ENCODE results near the gene LAMA5. TPM values are rescaled to one million over a fixed set of nuclear protein-coding genes. Genes with fewer than 3 reads are reported as not detected.
A peak's percentile ranks its signal among the peaks of the same experiment; 100 is the strongest.

LAMA5 gene
- total RNA-seq, 1 donor from 2014 or later: 35.0 TPM

GRCh38 chr20:62381842-62382241, 14.7 kb upstream of the LAMA5 start:
- H3K9me3 Mint-ChIP-seq: peaks cover 5% of the 10 kb centered on the region
- TF ChIP-seq, protein P1, sequence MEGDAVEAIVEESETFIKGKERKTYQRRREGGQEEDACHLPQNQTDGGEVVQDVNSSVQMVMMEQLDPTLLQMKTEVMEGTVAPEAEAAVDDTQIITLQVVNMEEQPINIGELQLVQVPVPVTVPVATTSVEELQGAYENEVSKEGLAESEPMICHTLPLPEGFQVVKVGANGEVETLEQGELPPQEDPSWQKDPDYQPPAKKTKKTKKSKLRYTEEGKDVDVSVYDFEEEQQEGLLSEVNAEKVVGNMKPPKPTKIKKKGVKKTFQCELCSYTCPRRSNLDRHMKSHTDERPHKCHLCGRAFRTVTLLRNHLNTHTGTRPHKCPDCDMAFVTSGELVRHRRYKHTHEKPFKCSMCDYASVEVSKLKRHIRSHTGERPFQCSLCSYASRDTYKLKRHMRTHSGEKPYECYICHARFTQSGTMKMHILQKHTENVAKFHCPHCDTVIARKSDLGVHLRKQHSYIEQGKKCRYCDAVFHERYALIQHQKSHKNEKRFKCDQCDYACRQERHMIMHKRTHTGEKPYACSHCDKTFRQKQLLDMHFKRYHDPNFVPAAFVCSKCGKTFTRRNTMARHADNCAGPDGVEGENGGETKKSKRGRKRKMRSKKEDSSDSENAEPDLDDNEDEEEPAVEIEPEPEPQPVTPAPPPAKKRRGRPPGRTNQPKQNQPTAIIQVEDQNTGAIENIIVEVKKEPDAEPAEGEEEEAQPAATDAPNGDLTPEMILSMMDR (conservative IDR thresholded peaks at IDR 0.05): no peak
- H3K4me1 Mint-ChIP-seq: peaks cover 26% of the 10 kb centered on the region
- DNase-seq (ENCODE audit: low read depth, low spot score): no peak
- peak overlapping the region; percentile 22 for H3K4me3 Mint-ChIP-seq
- peaks cover 12% of the 10 kb centered on the region for H3K36me3 Mint-ChIP-seq (ENCODE audit: low read depth)
- H3K27ac Mint-ChIP-seq (ENCODE audit: unreplicated experiment): no peak overlapping the region
- H3K27me3 Mint-ChIP-seq (ENCODE audit: low read depth): no peaks in the 10 kb centered on the region

DNA sequence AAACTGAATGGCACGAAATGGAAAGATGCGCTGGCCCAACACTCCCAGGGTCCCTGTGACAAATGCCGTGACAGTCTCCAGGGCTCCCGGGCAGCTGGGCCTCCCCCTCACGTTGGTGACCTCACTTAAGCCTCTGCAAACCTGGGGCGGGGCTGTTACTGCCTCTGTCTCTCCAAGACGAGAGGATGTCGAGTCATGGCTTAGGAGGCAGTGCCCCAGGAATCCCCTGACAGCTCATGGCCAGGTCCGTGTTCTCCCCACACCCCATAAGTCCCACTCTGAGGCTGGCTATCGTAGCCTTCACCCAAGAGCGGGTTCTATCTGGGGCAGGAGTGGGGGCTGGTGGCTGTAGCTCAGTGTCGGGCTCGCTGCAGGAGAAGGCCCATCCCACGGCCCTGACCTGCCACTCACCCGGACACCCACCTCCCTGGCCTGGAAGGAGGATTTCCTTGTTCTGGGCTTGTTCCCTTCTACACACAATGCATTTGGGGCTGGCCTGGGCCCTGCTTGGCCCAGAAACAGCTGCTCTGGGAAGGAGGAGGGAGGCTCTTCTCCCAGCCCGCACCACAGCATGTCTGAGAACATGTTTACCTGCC, 14.2 kb upstream of the LAMA5 start:
- peaks cover 12% of the 10 kb centered on the region for H3K36me3 Mint-ChIP-seq (ENCODE audit: low read depth)
- TF ChIP-seq, protein P1 (conservative IDR thresholded peaks at IDR 0.05): no peak
- H3K27me3 Mint-ChIP-seq (ENCODE audit: low read depth): no peaks in the 10 kb centered on the region
- DNase-seq (ENCODE audit: low read depth, low spot score): no peak
- peaks cover 26% of the 10 kb centered on the region for H3K4me1 Mint-ChIP-seq
- peaks cover 5% of the 10 kb centered on the region for H3K9me3 Mint-ChIP-seq
- no peak overlapping the region for H3K4me3 Mint-ChIP-seq
- H3K27ac Mint-ChIP-seq (ENCODE audit: unreplicated experiment): no peak overlapping the region

DNA sequence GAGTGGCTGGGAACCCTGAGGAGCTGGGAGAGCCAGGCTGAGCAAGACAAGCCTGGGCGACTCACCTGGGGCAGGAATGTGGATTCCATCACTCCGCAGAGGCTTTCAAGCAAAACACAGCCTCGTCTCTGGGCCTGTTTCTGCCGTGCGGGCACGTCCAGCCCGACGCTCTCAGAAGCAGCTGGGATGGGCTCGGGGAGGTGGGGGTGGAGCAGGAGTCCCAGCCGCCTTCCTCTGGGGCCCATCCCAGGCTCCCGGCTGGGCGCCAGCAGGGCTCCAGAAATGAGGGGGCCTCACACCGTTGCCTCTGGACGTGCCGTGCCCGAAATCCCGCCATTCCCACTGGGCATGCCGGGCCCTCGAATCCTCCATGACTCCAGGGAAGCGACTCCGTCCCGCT, 11.1 kb upstream of the LAMA5 start:
- Mint-ChIP-seq H3K36me3 (ENCODE audit: low read depth) (peaks cover 12% of the 10 kb centered on the region), H3K27ac (ENCODE audit: unreplicated experiment) (no peak overlapping the region), H3K9me3 (peaks cover 5% of the 10 kb centered on the region), H3K4me3 (no peak overlapping the region), H3K27me3 (ENCODE audit: low read depth) (no peaks in the 10 kb centered on the region), H3K4me1 (peaks cover 12% of the 10 kb centered on the region)
- TF ChIP-seq, protein P1 (conservative IDR thresholded peaks at IDR 0.05): no peak
- no peak for DNase-seq (ENCODE audit: low read depth, low spot score)

DNA sequence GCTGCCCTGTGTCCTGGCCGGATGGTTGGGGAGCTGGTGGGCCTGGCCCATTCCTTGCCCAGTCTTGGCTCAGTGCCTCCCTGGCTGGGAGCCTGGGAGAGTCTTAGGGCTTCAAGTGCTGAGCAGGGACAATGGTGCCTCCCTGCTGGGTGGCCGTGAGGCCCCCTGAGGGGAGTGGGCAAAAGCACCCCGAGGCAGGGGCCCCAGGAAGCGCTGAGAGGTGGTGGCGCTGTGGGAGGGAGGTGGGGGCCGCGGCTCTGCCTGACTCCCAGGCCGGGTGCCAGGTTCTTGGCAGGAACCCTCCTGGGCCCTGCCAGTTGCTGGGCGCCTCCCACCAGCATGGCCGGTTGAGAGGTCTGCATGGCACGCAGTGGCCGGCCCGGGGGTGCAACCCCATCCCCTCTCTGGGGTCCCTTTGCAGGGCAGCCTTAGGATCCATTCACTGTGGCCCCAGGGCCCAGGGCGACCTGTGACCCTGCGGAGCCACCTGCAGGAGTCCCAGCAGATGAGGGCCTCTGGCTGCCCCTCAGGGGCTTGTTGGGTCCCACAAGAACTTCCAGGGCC, 10.6 kb upstream of the LAMA5 start:
- H3K27me3 Mint-ChIP-seq (ENCODE audit: low read depth): no peaks in the 10 kb centered on the region
- no peak for DNase-seq (ENCODE audit: low read depth, low spot score)
- TF ChIP-seq, protein P1 (conservative IDR thresholded peaks at IDR 0.05): no peak
- no peak overlapping the region for H3K4me3 Mint-ChIP-seq
- H3K9me3 Mint-ChIP-seq: peaks cover 5% of the 10 kb centered on the region
- H3K27ac Mint-ChIP-seq (ENCODE audit: unreplicated experiment): no peak overlapping the region
- peaks cover 16% of the 10 kb centered on the region for H3K4me1 Mint-ChIP-seq
- peaks cover 10% of the 10 kb centered on the region for H3K36me3 Mint-ChIP-seq (ENCODE audit: low read depth)

DNA sequence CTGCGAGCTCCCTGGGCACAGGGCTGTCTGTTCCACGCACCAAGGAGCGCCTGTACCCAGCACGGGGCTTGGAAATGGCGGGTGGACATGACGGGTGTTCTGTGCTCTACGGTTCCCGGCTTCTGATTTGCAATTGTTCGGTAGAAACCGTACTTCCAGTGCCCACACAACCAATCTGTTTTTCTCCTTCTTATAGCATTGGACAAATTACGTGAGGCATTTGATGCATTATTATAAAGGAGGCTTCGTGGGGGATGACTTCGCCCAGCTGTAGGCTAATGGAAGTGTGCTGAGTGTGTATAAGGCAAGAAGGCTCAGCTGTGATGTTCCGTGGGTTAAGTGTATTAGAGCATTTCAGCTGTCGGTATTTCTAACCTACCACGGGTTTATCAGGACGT, 10.0 kb upstream of the LAMA5 start:
- H3K9me3 Mint-ChIP-seq: peaks cover 4% of the 10 kb centered on the region
- peaks cover 5% of the 10 kb centered on the region for H3K36me3 Mint-ChIP-seq (ENCODE audit: low read depth)
- peak overlapping the region; percentile 12 for H3K4me3 Mint-ChIP-seq
- no peaks in the 10 kb centered on the region for H3K27me3 Mint-ChIP-seq (ENCODE audit: low read depth)
- no peak overlapping the region for H3K27ac Mint-ChIP-seq (ENCODE audit: unreplicated experiment)
- TF ChIP-seq, protein P1 (conservative IDR thresholded peaks at IDR 0.05): no peak
- no peak for DNase-seq (ENCODE audit: low read depth, low spot score)
- H3K4me1 Mint-ChIP-seq: peaks cover 14% of the 10 kb centered on the region
